IMR-90 (cell line): ENCODE results near the gene ABHD3.

ENCODE experiments used
- BHLHE40 ChIP-seq: fragments of 150-350 bp; IDR thresholded peaks from 2 replicates; pipeline ENCODE4 v1.6.1; 2016; ENCODE audit warnings: mild to moderate bottlenecking, low read depth, low read length
- CEBPB ChIP-seq: IDR thresholded peaks from 2 replicates; pipeline ENCODE4 v1.6.1; 2012; ENCODE audit warnings: low read depth, low read length, improper control_type of control experiment
- CHD1 ChIP-seq: IDR thresholded peaks from 2 replicates; pipeline ENCODE4 v1.6.1; 2012; ENCODE audit warnings: low read depth, low read length, improper control_type of control experiment
- CTCF ChIP-seq: conservative IDR thresholded peaks from 2 replicates; pipeline ENCODE4 v1.5.1; 2012; ENCODE audit warnings: mild to moderate bottlenecking, low read depth, low read length, improper control_type of control experiment
- MAZ ChIP-seq: IDR thresholded peaks from 2 replicates; pipeline ENCODE4 v1.6.1; 2012; ENCODE audit warnings: low read depth, mild to moderate bottlenecking, low read length, improper control_type of control experiment, moderate library complexity, borderline replicate concordance
- NFE2L2 ChIP-seq: fragments of 150-350 bp; IDR thresholded peaks from 2 replicates; pipeline ENCODE4 v1.6.1; 2016; ENCODE audit warnings: low read depth, mild to moderate bottlenecking, low read length
- POLR2A ChIP-seq: IDR thresholded peaks from 2 replicates; pipeline ENCODE4 v1.6.1; 2012; ENCODE audit warnings: mild to moderate bottlenecking, low read depth, low read length
- RAD21 ChIP-seq: IDR thresholded peaks from 2 replicates; pipeline ENCODE4 v1.6.1; 2012; ENCODE audit warnings: low read length, improper control_type of control experiment
- RCOR1 ChIP-seq: IDR thresholded peaks from 2 replicates; pipeline ENCODE4 v1.6.1; 2012; ENCODE audit warnings: mild to moderate bottlenecking, low read length, improper control_type of control experiment; ENCODE audit not compliant: insufficient replicate concordance
- RFX5 ChIP-seq: IDR thresholded peaks from 2 replicates; pipeline ENCODE4 v1.8.0; 2012; ENCODE audit warnings: low read depth, mild to moderate bottlenecking, low read length, moderate library complexity
- USF2 ChIP-seq: fragments of 150-350 bp; IDR thresholded peaks from 2 replicates; pipeline ENCODE4 v1.6.1; 2017; ENCODE audit warnings: mild to moderate bottlenecking, antibody characterized with exemption, low read length, low read depth
- TF ChIP-seq, protein P1 (sequence below): fragments of 150-350 bp; IDR thresholded peaks from 2 replicates; pipeline ENCODE4 v1.6.1; 2016; ENCODE audit warnings: low read depth, mild to moderate bottlenecking, low read length, moderate library complexity, borderline replicate concordance

DNA sequence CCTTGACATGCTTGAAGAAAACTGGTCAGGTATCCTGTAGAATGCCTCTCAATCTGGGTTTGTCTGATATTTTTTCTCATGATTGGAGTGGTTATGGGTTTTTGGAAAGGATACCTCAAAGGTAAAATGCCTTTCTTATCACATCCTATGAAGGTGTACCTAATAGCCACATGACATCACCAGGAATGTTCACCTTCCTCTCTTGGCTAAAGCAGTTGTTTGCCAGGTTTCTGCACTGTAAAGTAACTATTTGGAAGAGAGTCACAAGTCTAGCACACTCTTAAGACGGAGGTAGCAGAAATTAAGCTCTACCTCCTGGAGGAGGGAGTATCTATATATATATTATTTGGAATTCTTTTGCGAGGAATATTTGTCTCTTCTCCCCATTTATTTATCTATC lies 18.1 kb upstream of the ABHD3 start:
- TF ChIP-seq CHD1 (no peak), POLR2A (no peak), CTCF (no peak), RAD21 (no peak), BHLHE40 (no peak), USF2 (no peak), RCOR1 (no peak), RFX5 (no peak), NFE2L2 (no peak), CEBPB (no peak), MAZ (no peak)
- TF ChIP-seq, protein P1, sequence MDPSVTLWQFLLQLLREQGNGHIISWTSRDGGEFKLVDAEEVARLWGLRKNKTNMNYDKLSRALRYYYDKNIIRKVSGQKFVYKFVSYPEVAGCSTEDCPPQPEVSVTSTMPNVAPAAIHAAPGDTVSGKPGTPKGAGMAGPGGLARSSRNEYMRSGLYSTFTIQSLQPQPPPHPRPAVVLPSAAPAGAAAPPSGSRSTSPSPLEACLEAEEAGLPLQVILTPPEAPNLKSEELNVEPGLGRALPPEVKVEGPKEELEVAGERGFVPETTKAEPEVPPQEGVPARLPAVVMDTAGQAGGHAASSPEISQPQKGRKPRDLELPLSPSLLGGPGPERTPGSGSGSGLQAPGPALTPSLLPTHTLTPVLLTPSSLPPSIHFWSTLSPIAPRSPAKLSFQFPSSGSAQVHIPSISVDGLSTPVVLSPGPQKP: no peak
